HepG2 (cell line): ENCODE measurements around the gene KLF15. TPM values are rescaled to one million over a fixed set of nuclear protein-coding genes. Genes with fewer than 3 reads are reported as not detected.

Source experiments
- ZFYVE20 ChIP-seq: sonication (generic); formaldehyde crosslinking; IDR thresholded peaks from 2 replicates; pipeline ENCODE4 v1.8.0; 2023; ENCODE audit warnings: low read depth, mild to moderate bottlenecking, moderate library complexity, missing genetic modification reagents, borderline replicate concordance
- ZMAT3 ChIP-seq: sonication (generic); formaldehyde crosslinking; conservative IDR thresholded peaks from 2 replicates; pipeline ENCODE4 v1.7.0; 2021; ENCODE audit warnings: missing genetic modification reagents
- ZNF547 ChIP-seq: sonication (generic); formaldehyde crosslinking; IDR thresholded peaks from 2 replicates; pipeline ENCODE4 v1.5.1; 2020; ENCODE audit warnings: mild to moderate bottlenecking, missing genetic modification reagents
- ZNF672 ChIP-seq: sonication (generic); formaldehyde crosslinking; IDR thresholded peaks from 2 replicates; pipeline ENCODE4 v1.8.1; 2022; ENCODE audit warnings: missing genetic modification reagents
- ZNF777 ChIP-seq: sonication (generic); formaldehyde crosslinking; IDR thresholded peaks from 2 replicates; pipeline ENCODE4 v1.4.0; 2020; ENCODE audit warnings: missing genetic modification reagents
- polyA plus RNA-seq, 8 experiments: library from polyadenylated mRNA; depleted of rRNA in 3 of 8; stranded (reverse) in 7 of 8; unstranded in 1 of 8; fragments of >200 nt; fragmentation: Illumina TruSeq in 4 of 8; extraction: Trizol in 4 of 8; gene quantifications; 2 replicates each; pipeline versions ENCODE4 v1.2.1 to v1.2.3, GENCODE V29; 2011 to 2016; ENCODE audit warnings: low read depth in 4 of 8, missing spikeins in 1 of 8, mixed read lengths in 1 of 8; ENCODE audit not compliant: insufficient read depth in 1 of 8
- total RNA-seq, 5 experiments: library from RNA; depleted of rRNA; stranded (reverse); fragments of >200 nt; fragmentation: Illumina TruSeq; extraction: Trizol; gene quantifications; 2 replicates each; pipeline ENCODE4 v1.2.3, GENCODE V29; 2016; ENCODE audit warnings: low read depth in 1 of 5
- TF ChIP-seq, protein P1 (sequence below): sonication (generic); IDR thresholded peaks from 2 replicates; pipeline ENCODE4 v1.6.1; 2016; ENCODE audit warnings: low read depth, borderline replicate concordance
- TF ChIP-seq, protein P2 (sequence below): sonication (generic); formaldehyde crosslinking; IDR thresholded peaks from 2 replicates; pipeline ENCODE4 v1.8.0; 2022; ENCODE audit warnings: low read depth, missing genetic modification reagents
- TF ChIP-seq, protein P3 (sequence below), 2 experiments: fragments of 450-650 bp in 1 of 2; sonication (generic) in 1 of 2; formaldehyde crosslinking; IDR thresholded peaks; 2 replicates each; pipeline versions ENCODE4 v1.5.0 to v1.8.0; 2020 to 2022; ENCODE audit warnings: mild to moderate bottlenecking in 1 of 2, missing genetic modification reagents in 1 of 2

KLF15 gene
- total and polyA plus RNA-seq, 2 of the 13 experiments (the other 11 are each of a cell fraction or from before 2014, with no cell fraction given): 7.1 to 7.8 TPM

DNA sequence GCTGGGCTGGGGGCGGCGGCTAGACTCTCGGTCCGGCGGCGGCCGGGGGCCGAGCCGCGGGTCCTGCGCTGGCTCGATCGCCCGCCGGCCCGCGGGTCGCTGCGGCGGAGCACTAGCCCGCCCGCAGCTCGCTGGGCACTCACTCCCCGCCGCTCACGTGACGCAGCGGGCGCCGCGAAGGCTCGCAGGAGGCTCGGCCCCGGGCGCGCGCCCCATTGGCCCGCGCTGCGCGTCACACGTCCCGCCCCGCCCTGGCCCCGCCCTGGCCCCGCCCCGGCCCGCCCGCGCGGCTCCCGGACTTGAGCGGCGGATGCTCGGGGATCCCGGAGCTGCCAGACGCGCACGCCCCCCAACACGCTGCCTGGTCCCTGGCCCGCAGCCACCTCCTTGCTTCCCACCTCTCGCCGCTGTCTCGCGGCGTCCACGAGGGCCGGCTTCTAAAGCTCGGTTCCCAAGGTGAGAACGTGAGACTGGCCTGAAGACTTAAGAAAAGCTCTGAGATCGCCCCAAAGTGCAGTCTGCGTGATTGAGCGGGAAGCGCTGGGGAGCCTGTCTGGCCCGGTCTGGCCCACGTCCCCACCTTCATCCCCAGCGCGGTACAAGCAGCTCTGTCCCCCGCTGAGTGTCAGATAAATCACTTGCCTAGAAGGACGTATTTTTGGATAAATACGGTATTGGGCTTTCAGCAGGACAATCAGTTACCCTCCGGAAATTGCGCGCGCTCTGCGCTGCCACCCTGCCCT is at the start of gene KLF15 (continued):
- TF ChIP-seq ZMAT3 (CRISPR knock-in tag): no peak
- TF ChIP-seq, protein P1, sequence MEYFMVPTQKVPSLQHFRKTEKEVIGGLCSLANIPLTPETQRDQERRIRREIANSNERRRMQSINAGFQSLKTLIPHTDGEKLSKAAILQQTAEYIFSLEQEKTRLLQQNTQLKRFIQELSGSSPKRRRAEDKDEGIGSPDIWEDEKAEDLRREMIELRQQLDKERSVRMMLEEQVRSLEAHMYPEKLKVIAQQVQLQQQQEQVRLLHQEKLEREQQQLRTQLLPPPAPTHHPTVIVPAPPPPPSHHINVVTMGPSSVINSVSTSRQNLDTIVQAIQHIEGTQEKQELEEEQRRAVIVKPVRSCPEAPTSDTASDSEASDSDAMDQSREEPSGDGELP: no peak
- TF ChIP-seq ZNF547 (CRISPR knock-in tag): no peak
- TF ChIP-seq, protein P2, sequence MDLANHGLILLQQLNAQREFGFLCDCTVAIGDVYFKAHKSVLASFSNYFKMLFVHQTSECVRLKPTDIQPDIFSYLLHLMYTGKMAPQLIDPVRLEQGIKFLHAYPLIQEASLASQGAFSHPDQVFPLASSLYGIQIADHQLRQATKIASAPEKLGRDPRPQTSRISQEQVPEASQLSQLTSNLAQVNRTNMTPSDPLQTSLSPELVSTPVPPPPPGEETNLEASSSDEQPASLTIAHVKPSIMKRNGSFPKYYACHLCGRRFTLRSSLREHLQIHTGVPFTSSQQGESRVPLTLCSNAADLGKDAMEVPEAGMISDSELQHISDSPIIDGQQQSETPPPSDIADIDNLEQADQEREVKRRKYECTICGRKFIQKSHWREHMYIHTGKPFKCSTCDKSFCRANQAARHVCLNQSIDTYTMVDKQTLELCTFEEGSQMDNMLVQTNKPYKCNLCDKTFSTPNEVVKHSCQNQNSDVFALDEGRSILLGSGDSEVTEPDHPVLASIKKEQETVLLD (CRISPR knock-in tag): no peak
- no peak for TF ChIP-seq ZNF777 (CRISPR knock-in tag)
- TF ChIP-seq ZFYVE20 (CRISPR knock-in tag): no peak
- TF ChIP-seq, protein P3, sequence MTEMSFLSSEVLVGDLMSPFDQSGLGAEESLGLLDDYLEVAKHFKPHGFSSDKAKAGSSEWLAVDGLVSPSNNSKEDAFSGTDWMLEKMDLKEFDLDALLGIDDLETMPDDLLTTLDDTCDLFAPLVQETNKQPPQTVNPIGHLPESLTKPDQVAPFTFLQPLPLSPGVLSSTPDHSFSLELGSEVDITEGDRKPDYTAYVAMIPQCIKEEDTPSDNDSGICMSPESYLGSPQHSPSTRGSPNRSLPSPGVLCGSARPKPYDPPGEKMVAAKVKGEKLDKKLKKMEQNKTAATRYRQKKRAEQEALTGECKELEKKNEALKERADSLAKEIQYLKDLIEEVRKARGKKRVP (CRISPR knock-in tag; IDR thresholded peaks at IDR 0.05): no peak
- TF ChIP-seq ZNF672 (CRISPR knock-in tag): no peak
